WTC11 (cell line): Measurements from ENCODE around the gene MRPL23.

Source experiments
- CREB1 ChIP-seq: sonication (generic); formaldehyde crosslinking; IDR thresholded peaks from 2 replicates; pipeline ENCODE4 v1.8.0; 2023; ENCODE audit warnings: mild to moderate bottlenecking, missing genetic modification reagents
- CTCF ChIP-seq: fragments of 200-600 bp; IDR thresholded peaks from 2 replicates; pipeline ENCODE4 v1.8.0; 2022; ENCODE audit warnings: antibody characterized with exemption
- EMX1 ChIP-seq: fragments of 250-450 bp; sonication (Bioruptor Pico); IDR thresholded peaks from 2 replicates; pipeline ENCODE4 v1.8.0; 2021; ENCODE audit warnings: mild to moderate bottlenecking
- FOXP1 ChIP-seq: sonication (generic); formaldehyde crosslinking; IDR thresholded peaks from 2 replicates; pipeline ENCODE4 v1.8.0; 2022; ENCODE audit warnings: missing genetic modification reagents, mild to moderate bottlenecking, moderate library complexity, borderline replicate concordance
- MAX ChIP-seq: sonication (generic); formaldehyde crosslinking; IDR thresholded peaks from 2 replicates; pipeline ENCODE4 v1.8.0; 2022; ENCODE audit warnings: mild to moderate bottlenecking, missing genetic modification reagents
- SP1 ChIP-seq: sonication (generic); formaldehyde crosslinking; conservative IDR thresholded peaks from 2 replicates; pipeline ENCODE4 v1.8.1; 2022; ENCODE audit warnings: missing genetic modification reagents
- USF2 ChIP-seq: sonication (generic); formaldehyde crosslinking; IDR thresholded peaks from 2 replicates; pipeline ENCODE4 v1.8.1; 2023; ENCODE audit warnings: mild to moderate bottlenecking, missing genetic modification reagents, moderate library complexity
- ZBTB21 ChIP-seq: sonication (generic); formaldehyde crosslinking; IDR thresholded peaks from 2 replicates; pipeline ENCODE4 v1.8.1; 2023; ENCODE audit warnings: mild to moderate bottlenecking, missing genetic modification reagents, borderline replicate concordance
- ZNF121 ChIP-seq: sonication (generic); formaldehyde crosslinking; IDR thresholded peaks from 2 replicates; pipeline ENCODE4 v1.8.0; 2023; ENCODE audit warnings: missing genetic modification reagents
- ZNF138 ChIP-seq: sonication (generic); formaldehyde crosslinking; conservative IDR thresholded peaks from 2 replicates; pipeline ENCODE4 v1.8.1; 2022; ENCODE audit warnings: mild to moderate bottlenecking, moderate library complexity, missing genetic modification reagents
- ZNF219 ChIP-seq: sonication (generic); formaldehyde crosslinking; IDR thresholded peaks from 2 replicates; pipeline ENCODE4 v1.8.0; 2023; ENCODE audit warnings: missing genetic modification reagents, mild to moderate bottlenecking, borderline replicate concordance
- TF ChIP-seq, protein P1 (sequence below): sonication (generic); formaldehyde crosslinking; IDR thresholded peaks from 2 replicates; pipeline ENCODE4 v1.8.1; 2023; ENCODE audit warnings: mild to moderate bottlenecking, missing genetic modification reagents
- TF ChIP-seq, protein P2 (sequence below): sonication (generic); formaldehyde crosslinking; IDR thresholded peaks from 2 replicates; pipeline ENCODE4 v1.8.0; 2022; ENCODE audit warnings: mild to moderate bottlenecking, missing genetic modification reagents

GRCh38 chr11:1932681-1933080, 14.5 kb upstream of the MRPL23 start:
- TF ChIP-seq SP1 (CRISPR knock-in tag) (no peak), CTCF (no peak), ZNF121 (CRISPR knock-in tag) (no peak), EMX1 (no peak), ZNF219 (CRISPR knock-in tag) (no peak), MAX (CRISPR knock-in tag) (no peak), ZNF138 (no peak), USF2 (CRISPR knock-in tag) (no peak), ZBTB21 (no peak), CREB1 (CRISPR knock-in tag) (no peak), FOXP1 (CRISPR knock-in tag) (no peak)
- TF ChIP-seq, protein P1, sequence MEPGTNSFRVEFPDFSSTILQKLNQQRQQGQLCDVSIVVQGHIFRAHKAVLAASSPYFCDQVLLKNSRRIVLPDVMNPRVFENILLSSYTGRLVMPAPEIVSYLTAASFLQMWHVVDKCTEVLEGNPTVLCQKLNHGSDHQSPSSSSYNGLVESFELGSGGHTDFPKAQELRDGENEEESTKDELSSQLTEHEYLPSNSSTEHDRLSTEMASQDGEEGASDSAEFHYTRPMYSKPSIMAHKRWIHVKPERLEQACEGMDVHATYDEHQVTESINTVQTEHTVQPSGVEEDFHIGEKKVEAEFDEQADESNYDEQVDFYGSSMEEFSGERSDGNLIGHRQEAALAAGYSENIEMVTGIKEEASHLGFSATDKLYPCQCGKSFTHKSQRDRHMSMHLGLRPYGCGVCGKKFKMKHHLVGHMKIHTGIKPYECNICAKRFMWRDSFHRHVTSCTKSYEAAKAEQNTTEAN (CRISPR knock-in tag): no peak
- TF ChIP-seq, protein P2, sequence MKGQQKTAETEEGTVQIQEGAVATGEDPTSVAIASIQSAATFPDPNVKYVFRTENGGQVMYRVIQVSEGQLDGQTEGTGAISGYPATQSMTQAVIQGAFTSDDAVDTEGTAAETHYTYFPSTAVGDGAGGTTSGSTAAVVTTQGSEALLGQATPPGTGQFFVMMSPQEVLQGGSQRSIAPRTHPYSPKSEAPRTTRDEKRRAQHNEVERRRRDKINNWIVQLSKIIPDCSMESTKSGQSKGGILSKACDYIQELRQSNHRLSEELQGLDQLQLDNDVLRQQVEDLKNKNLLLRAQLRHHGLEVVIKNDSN (CRISPR knock-in tag): no peak
